Ureter (tissue), 1 donor: ENCODE results near the gene FYB1. TPM values are rescaled to one million over a fixed set of nuclear protein-coding genes. Genes with fewer than 3 reads are reported as not detected.
"Not testable (repeated sequence)": the region's sequence is repeated elsewhere in the genome, so short reads cannot be mapped to it uniquely, and the experiment has no call there.

Experiments
- DNase-seq: peaks from one replicate; pipeline ENCODE4 v3.0.0-alpha.2; 2020; ENCODE audit warnings: low spot score
- total RNA-seq: library from RNA; stranded (reverse); gene quantifications from one replicate; pipeline ENCODE4 v1.2.4, GENCODE V29; 2023
- donor health status: DM: yes; HTN: yes; CAD: no.

FYB1 gene
- total RNA-seq: 17.9 TPM

GRCh38 chr5:39219437-39219836 lies at the start of gene FYB1:
Gene FYB1 (minus strand): TSS chr5:39219563. CDS start chr5:39202960, 16,603 bp downstream.
- no peak for DNase-seq

- no peak for DNase-seq
Measured at GRCh38 chr5:39267186-39267585, 47.8 kb upstream of the FYB1 start.

GRCh38 chr5:39266442-39266841 lies 47.1 kb upstream of the FYB1 start:
- no peak for DNase-seq

GRCh38 chr5:39264528-39264927 lies 45.2 kb upstream of the FYB1 start:
- no peak for DNase-seq

GRCh38 chr5:39262981-39263380 lies 43.6 kb upstream of the FYB1 start:
- DNase-seq: no peak

- DNase-seq: no peak
Measured at GRCh38 chr5:39260095-39260494, 40.7 kb upstream of the FYB1 start.

GRCh38 chr5:39257554-39257953 lies 38.2 kb upstream of the FYB1 start:
- DNase-seq: no peak

GRCh38 chr5:39256477-39257235 lies 37.3 kb upstream of the FYB1 start:
- DNase-seq: no peak

GRCh38 chr5:39255406-39255805 lies 36.0 kb upstream of the FYB1 start:
- DNase-seq: no peak

GRCh38 chr5:39254671-39255070 lies 35.3 kb upstream of the FYB1 start:
- no peak for DNase-seq

- no peak for DNase-seq
Measured at GRCh38 chr5:39253196-39253595, 33.8 kb upstream of the FYB1 start.

GRCh38 chr5:39249564-39250274 lies 30.4 kb upstream of the FYB1 start:
- no peak for DNase-seq

GRCh38 chr5:39249069-39249468 lies 29.7 kb upstream of the FYB1 start:
- no peak for DNase-seq

- DNase-seq: no peak
Measured at GRCh38 chr5:39240750-39241149, 21.4 kb upstream of the FYB1 start.

- no peak for DNase-seq
Measured at GRCh38 chr5:39238366-39239105, 19.2 kb upstream of the FYB1 start.

GRCh38 chr5:39236718-39237117 lies 17.4 kb upstream of the FYB1 start:
- DNase-seq: no peak

- no peak for DNase-seq
Measured at GRCh38 chr5:39235648-39236047, 16.3 kb upstream of the FYB1 start.

GRCh38 chr5:39234494-39234893 lies 15.1 kb upstream of the FYB1 start:
- not testable (repeated sequence) for DNase-seq

GRCh38 chr5:39233783-39234182 lies 14.4 kb upstream of the FYB1 start:
- no peak for DNase-seq

GRCh38 chr5:39231705-39232525 lies 12.6 kb upstream of the FYB1 start:
- DNase-seq: no peak

- DNase-seq: no peak
Measured at GRCh38 chr5:39228596-39228995, 9.2 kb upstream of the FYB1 start.

GRCh38 chr5:39226558-39226957 lies 7.2 kb upstream of the FYB1 start:
- DNase-seq: no peak
